HG02943 (cell line): ENCODE measurements around the gene RABEP1.
"Not testable (repeated sequence)": the region's sequence is repeated elsewhere in the genome, so short reads cannot be mapped to it uniquely, and the experiment has no call there.

Experiments
- ATAC-seq: cut with Tn5 transposase; IDR thresholded peaks from one replicate; pipeline ENCODE4 v1.9.1; 2021; ENCODE audit warnings: mild to moderate bottlenecking, low read depth, moderate library complexity; ENCODE audit not compliant: unreplicated experiment

RABEP1 gene, protein sequence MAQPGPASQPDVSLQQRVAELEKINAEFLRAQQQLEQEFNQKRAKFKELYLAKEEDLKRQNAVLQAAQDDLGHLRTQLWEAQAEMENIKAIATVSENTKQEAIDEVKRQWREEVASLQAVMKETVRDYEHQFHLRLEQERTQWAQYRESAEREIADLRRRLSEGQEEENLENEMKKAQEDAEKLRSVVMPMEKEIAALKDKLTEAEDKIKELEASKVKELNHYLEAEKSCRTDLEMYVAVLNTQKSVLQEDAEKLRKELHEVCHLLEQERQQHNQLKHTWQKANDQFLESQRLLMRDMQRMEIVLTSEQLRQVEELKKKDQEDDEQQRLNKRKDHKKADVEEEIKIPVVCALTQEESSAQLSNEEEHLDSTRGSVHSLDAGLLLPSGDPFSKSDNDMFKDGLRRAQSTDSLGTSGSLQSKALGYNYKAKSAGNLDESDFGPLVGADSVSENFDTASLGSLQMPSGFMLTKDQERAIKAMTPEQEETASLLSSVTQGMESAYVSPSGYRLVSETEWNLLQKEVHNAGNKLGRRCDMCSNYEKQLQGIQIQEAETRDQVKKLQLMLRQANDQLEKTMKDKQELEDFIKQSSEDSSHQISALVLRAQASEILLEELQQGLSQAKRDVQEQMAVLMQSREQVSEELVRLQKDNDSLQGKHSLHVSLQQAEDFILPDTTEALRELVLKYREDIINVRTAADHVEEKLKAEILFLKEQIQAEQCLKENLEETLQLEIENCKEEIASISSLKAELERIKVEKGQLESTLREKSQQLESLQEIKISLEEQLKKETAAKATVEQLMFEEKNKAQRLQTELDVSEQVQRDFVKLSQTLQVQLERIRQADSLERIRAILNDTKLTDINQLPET

DNA sequence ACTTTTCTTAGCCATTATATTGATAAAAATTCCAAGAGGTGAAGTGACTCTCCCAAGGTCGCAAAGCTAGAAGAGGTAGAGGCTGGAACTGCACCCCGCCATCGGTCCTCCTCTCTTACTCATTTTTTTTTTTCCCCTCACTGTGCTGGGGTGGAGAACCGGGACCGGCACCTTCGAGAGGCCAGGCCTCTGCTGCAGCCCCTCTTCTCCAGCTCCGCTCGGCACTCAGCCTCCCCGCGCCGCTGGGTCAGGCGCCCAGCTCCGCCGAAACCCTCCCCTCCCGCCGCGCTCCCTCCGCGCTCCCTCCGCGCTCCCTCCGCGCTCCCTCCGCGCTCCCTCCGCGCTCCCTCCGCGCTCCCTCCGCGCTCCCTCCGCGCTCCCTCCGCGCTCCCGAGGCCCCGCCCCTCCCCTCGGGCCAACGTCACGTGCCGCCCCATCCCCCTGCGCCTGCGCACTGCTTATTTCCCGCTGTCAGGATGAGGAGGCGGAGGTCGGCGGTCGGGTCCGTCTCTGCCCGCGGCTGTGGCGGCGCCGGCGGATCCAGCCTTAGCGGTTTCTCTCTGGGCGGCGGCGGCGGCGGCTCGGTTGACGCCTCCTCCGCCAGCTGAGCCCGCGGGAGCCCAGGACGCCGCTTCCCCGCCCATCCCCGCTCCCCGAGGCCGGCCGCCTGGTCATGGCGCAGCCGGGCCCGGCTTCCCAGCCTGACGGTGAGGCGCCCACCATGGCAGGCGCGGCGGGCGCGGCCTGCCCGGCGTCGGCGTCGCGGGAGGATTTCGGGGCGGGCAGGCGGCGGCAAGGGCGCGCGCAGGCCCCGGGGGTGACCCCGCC lies at the start of gene RABEP1:
TSS of gene RABEP1 (plus strand) at position 471 of the 828 bp plus-strand sequence. CDS start at position 674, 203 bp downstream.
- ATAC-seq: peak; percentile 59

DNA sequence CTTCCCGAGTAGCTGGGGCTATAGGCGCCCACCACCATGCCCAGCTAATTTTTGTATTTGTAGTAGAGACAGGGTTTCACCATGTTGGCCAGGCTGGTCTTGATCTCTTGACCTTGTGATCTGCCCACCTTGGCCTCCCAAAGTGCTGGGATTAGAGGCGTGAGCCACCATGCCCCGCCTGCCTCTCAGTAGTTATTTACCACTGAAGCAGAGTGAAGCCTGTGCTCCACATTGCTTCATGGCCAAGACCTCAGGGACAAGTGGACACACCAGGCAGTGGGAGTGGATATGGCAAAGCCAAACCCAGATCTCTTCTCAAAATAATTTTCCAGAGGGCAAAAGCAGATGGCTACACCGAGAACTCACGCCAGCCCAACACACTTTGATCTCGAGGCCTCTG lies 48.6 kb upstream of the RABEP1 start:
- not testable (repeated sequence) for ATAC-seq

DNA sequence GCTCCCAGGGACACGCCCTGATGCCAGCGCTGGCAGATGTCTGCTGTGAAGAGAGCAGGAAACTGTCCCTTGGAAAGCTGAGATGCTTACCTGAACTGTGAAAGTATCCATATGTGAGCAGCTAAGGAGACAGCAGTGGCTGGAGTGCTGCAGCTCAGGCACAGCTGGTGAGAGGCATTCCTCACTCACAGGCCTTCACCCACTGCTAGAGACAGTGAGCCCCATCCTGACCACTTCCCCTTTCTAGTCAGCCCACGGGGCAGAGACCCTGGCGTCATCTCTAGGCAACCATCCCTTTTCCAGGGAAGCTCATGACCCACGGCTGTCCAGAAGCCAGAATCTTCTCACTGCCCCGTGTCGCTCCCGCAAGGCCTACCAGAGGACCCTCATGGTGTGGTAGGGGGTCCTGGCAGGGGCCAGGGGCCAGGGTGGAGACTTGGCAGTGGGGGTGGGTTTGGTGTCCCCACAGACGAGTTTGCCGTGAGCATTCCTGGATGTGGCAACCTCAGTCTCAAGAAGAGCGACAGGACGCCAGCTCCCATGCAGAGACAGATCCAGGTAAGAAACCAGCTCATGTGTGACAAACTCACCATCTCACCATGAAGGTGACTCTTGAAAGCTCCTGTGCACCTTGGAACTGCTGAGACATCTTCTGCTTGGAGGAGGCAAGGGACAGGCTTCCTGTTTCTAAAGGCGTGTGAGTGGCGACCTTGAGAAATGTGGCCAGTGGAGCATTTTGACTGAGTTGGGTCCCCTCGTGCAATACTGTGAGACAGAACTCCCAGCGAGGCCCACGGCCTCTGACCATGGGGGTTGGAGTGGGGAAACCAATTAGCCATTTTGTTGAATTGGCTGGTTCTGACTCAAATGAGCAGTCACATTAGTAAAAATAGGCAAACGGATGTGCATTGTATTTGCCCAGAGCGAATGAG lies 47.2 kb upstream of the RABEP1 start, which contains the start of gene SCIMP:
TSS of gene SCIMP (minus strand) at position 216 of the 932 bp plus-strand sequence. CDS start at position 111, 105 bp downstream.
- no peak for ATAC-seq

DNA sequence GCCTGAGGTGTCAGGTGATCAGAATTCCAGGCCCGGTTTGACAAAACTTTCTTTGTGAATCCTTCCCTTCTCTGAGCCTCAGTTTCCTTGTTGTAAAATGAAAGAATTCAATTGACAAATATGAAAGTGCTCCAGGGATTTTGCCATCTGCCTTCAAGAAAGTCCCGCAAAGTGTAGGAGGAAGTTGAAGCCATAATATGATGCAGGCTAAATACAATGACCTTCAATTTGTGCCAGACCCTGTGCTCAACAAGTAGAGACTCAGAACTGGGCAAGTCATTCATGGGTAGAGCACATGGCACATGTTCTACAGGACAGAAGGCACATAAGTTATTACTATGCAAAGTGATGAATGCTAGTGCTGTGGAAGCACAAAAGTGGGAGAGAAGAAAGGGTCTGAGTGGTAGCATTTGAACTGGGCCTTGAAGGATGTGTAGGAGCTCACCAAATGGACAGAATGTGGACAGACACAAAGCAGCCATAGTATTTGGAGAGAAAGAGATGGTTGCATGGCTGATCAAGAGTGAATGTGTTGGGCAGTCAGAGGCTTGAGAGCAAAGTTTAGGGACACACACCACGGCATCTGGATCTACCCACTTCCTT lies 45.0 kb upstream of the RABEP1 start:
- ATAC-seq: no peak

DNA sequence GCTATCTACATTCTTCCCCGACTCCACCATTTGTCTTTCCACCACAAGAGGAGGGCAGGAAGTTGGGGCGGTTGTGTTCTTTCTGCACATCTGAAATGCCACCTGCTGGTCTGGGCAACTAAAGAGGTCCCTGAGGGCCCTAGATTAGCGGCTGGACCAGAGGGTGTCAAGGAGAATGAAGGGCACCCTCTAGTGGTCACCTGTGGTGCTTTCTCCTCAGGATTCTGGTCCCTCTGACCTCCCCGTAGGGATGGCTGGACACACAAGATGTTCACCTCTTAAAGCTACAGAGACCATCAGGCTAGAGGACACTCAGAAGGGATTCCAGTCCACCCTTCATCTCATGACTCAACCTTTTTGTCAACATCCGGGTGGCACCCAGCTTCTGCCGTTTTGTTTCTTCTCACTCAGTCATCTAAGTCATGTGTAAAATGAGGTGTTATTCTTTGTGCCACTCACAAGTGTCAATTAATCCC lies 44.5 kb upstream of the RABEP1 start:
- ATAC-seq: no peak

DNA sequence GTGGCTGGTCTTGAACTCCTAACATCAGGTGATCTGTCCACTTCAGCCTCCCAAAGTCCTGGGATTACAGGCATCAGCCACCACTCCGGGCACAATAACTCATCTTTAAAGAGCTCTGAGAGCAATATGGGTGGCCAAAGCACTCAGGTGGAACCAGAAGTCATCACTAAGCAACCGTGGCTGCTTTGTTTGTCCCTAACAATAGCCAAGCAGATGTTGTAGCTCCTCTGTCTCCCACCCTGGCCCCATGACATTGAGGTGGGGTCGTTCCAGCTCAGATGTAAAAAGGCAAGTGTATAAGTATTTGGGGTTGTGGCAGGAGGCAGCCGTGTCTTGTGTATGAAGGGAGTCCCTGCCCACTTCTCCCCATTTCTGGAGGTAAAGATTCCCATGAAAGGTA lies 43.8 kb upstream of the RABEP1 start:
- no peak for ATAC-seq

DNA sequence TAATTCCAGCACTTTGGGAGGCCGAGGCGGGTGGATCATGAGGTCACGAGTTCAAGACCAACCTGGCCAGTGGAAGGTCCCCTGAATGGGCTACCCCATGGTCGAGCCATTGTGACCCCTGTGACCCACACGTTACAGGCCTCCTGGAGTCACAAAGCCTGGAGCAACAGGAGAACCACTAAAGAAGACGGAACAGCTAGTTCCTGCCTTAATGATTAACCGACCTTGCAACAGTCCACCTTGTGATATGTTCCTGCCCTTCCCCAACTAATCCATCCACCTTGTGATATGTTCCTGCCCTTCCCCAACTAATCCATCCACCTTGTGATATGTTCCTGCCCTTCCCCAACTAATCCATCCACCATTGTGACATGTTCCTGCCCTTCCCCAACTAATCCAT lies 42.3 kb upstream of the RABEP1 start:
- ATAC-seq: not testable (repeated sequence)

DNA sequence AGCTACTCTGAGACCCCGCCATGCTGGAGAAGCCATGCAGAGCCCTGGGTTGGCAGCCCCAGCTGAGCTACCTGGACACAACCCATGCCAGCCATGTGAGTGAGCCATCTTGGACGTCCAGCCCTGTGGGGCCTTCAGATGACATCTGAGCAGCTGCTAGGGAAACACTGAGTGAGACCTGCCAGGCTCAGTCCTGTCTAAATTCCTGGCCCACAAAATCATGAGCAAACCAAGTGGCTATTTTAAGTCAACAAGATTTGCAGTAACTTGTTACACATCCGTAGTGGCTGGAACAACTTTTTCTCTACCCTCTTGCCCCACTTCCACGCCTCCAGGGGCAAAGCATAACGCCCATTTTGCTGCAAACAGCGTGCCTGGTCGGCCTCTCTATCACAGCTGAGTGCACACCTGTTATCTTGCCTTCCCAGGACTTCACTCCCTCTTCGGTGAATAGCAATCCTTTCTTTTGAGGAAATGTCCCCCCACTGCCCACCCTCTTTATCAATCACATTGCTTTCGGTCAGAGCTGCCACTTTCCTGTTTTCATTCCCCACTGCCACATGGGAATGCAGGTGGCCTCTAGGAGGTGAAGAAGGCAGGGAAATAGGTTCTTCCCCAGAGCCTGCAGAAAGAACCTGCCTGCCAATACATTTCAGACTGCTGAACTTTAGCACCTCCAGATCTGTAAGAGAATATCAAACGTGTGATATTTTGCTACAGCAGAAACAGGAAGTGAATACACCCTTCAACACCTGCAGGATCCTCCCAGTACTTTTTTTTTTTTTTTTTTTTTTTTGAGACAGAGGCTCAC lies 40.0 kb upstream of the RABEP1 start:
- no peak for ATAC-seq

DNA sequence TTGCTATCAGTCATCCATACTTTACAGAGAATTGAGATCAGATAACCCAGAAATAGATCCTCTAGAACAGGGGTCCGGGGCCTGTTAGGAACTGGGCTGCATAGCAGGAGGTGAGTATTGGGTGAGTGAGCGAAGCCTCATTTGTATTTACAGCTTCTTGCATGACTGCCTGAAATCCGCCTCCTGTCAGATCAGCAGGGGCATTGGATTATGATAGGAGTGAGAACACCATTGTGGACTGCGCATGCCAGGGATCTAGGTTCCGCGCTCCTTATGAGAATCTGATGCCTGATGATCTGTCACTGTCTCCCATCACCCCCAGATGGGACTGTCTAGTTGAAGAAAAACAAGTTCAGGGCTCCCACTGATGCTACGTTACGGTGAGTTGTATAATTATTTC lies 34.5 kb upstream of the RABEP1 start:
- ATAC-seq: no peak

DNA sequence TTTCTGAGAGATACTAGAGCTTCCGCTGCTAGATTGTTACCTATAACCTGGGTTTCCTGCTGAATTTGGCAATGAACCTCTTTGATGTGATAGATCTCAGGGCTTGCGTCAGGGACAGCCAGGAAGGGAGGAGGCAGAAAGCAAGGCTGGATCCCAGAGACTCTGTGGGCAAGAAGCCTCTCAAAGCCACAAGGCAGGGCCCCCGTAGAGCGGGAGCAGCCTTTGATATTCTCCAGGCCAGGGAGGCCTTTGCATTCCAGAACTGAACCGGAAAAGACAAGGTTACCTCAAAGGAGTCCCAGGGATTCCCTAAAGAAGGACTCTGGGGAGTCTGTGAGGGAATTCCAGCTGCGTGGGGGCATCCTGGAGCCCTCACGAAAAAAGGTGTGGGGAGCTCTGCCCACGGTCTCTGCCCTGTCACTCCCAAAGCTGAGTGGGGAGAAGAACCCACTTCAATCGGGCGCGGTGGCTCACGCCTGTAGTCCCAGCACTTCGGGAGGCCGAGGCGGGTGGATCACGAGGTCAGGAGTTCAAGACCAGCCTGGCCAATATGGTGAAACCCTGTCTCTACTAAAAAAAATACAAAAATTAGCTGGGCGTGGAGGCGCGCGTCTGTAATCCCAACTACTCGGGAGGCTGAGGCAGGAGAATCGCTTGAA lies 33.1 kb upstream of the RABEP1 start:
- no peak for ATAC-seq

DNA sequence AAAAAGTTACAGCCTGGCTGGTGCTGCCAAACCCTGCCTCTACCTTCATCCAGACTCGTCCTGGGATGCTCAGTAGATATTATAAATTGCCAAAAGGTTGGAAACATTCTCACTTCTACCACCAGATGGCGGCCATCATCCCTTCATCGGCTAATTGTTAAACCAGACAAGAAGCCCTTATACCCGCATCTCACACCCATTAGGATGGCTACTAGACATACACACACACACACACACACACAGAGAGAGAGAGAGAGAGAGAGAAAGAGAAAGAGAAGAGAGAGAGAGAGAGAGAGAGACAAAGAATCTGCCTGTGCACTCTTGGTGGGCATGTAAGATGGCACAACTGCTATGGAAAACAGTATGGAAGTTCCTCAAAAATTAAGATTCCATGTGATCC lies 32.5 kb upstream of the RABEP1 start:
- ATAC-seq: no peak

DNA sequence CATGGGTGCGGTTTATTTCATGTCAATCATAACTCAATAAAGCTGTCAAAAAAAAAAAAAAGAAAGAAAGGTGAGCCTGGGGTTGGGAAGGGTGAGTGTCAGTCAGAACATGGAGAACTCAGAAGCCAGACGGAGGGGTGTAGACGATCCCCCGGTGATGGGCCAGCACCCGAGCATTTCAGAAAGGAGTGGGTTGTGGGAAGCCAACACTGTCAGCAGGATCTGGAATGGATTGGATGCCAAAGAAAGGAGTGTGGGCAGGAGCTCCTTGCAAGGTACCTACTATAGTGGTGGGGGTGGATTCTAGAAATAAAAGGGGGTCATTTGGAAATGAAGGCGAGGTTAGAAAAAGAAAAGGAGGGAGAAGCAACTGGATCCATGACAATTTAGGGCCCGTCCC lies 27.7 kb upstream of the RABEP1 start:
- ATAC-seq: no peak

DNA sequence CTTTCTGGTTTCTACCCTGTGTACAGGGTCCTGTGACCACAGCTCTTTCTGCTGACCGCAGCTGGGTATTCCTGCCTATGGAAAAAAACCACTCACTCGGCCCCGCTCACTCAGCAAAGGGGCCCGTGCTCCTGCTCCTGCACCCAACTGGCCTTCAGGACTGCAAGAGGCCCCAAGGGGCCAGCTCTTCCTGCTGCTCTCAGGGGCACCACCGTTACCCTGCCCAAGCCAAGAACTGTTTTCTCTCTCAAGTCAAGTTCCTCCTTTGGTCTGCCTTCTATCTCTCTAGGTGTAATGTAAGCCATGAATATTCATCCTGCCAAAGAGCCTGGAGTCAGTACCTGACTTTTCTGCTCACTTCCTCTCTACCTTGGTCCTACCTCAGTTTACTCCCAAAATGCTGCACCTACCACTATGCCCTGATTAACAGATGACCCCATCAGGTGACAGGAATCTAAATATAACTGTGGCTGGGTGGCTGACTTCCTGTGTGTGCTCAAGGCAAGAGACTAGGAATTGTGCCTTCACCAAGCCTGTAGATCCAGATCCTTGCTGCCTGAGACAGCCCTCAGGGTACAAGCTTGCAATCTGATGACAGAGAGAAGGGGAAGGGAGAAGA lies 27.1 kb upstream of the RABEP1 start:
- no peak for ATAC-seq

DNA sequence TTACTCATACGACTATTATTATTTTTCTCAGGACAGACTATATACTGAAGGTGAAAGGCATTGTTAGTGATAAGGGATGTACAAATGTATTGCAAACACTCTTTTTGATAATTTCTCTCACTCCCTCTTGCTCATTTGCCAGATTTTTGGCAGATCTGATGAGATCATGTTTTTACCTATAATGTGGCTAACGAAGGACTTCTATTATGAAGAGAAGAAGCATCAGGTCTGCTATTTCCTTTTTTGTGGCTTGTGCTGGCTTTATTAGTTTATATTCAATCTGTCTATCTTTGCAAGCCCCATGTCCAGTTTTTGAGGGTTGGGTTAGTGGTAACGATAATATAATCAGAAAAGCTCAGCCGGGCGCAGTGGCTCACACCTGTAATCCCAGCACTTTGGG lies 25.0 kb upstream of the RABEP1 start:
- ATAC-seq: no peak

DNA sequence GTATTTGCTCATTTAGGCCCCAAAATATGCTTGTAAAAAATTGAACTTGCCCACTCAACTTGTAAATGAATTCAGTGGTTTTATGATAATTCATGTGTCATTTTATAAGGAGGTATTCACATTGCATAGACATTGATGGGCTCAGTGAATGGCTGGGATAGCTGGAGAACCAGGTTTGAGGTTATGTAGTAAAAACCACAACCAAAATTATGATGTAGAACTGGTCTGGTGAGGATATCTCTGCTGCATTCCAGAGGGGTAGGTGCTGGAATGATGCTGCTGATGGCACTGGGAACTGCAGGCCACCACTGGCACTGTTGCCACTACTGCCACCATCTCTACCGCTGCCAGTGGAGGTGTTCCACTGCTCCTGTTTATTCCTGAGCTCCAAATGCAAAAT lies 21.5 kb upstream of the RABEP1 start:
- no peak for ATAC-seq

DNA sequence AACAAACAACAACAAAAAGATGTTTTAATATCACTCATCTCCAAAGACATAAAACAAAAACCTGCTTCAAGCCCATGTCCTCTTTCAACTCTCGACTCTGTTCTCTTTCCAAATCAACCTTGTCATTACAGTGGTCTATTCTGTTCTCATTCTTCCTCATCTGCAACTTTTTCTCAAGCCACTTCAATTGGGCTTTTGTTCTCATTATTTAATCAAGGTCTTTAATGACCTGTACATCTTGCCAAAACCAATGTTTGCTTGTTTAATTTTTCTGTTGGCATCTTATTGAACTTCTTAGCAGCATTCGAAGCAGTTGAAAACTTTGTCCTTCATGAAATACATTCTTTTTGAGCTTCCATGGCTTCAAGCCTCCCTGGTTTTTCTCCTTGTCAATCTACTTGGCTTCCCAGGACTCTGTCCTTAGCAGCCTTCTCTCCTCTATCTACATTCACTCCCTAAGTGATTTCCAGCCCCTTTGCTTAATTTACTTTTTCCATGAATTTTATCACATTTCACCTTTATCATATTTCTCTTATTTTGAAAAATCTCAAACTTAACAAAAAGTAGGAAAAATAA lies 19.6 kb upstream of the RABEP1 start:
- no peak for ATAC-seq

DNA sequence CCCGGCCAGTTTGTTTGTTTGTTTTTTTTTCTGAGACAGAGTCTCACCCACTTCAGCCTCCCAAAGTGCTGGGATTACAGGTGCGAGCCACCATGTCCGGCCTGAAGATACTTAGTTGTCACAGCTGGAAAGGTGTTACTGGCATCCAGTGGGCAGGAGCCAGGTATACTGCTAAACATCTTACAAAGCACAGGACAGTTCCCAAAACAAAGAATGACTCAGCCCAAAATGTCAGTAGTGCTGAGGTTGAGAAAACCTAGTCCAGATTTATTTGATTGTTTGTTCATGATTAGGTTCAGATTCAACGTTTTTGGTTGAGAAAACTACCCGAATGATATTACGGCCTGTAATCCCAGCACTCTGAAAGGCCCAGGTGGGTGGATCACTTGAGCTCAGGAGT lies 18.6 kb upstream of the RABEP1 start:
- no peak for ATAC-seq
